CD14-positive monocyte (primary cell): ENCODE data around the gene SLC24A3. TPM values are rescaled to one million over a fixed set of nuclear protein-coding genes. Genes with fewer than 3 reads are reported as not detected.

Experiments used
- DNase-seq, 3 donors: peaks; one replicate each; pipeline ENCODE4 v3.0.0-alpha.2; 2011 to 2022
- H2AFZ ChIP-seq: 2 replicates; pipeline ENCODE4 v1.6.0; 2012; ENCODE audit warnings: mild to moderate bottlenecking, low read depth, low read length, inconsistent platforms; ENCODE audit not compliant: insufficient read depth, poor library complexity, severe bottlenecking
- H3K27ac ChIP-seq, 2 donors: 1 replicate in 1 of 2; 2 replicates in 1 of 2; pipeline ENCODE4 v1.5.1; 2012 to 2013; ENCODE audit warnings: low read length in 2 of 2, control low read depth in 1 of 2, inconsistent platforms in 1 of 2, low read depth in 1 of 2, mild to moderate bottlenecking in 1 of 2
- H3K27me3 ChIP-seq, 2 donors: one replicate each; pipeline versions ENCODE4 v1.6.0 to v1.6.1; 2011 to 2013; ENCODE audit warnings: low read length in 2 of 2; ENCODE audit not compliant: control insufficient read depth in 2 of 2, insufficient read depth in 2 of 2
- H3K36me3 ChIP-seq, 2 donors: replicated peaks in 1 of 2; 1 replicate in 1 of 2; 2 replicates in 1 of 2; pipeline versions ENCODE4 v1.5.1 to v1.6.1; 2012 to 2013; ENCODE audit warnings: low read length in 2 of 2, control low read depth in 1 of 2, inconsistent platforms in 1 of 2, mild to moderate bottlenecking in 1 of 2; ENCODE audit not compliant: insufficient read depth in 2 of 2, control insufficient read depth in 1 of 2
- H3K4me1 ChIP-seq, 2 donors: 1 replicate in 1 of 2; 2 replicates in 1 of 2; pipeline versions ENCODE4 v1.5.1 to v1.6.1; 2012 to 2013; ENCODE audit warnings: low read length in 2 of 2, control low read depth in 1 of 2, inconsistent platforms in 1 of 2, mild to moderate bottlenecking in 1 of 2, moderate library complexity in 1 of 2; ENCODE audit not compliant: insufficient read depth in 2 of 2, control insufficient read depth in 1 of 2
- H3K4me2 ChIP-seq: replicated peaks from 2 replicates; pipeline ENCODE3; 2012; ENCODE audit warnings: low read length, moderate library complexity, mild to moderate bottlenecking; ENCODE audit not compliant: poor library complexity, severe bottlenecking; ENCODE audit errors: extremely low read depth
- H3K4me3 ChIP-seq, 3 experiments: fragments of 200-600 bp in 1 of 3; sonication (generic) in 1 of 3; replicated peaks in 1 of 3; 1 replicate in 2 of 3; 2 replicates in 1 of 3; pipeline ENCODE4 v1.5.1; 2011 to 2013; ENCODE audit warnings: low read length in 3 of 3, mild to moderate bottlenecking in 3 of 3, control low read depth in 2 of 3, low read depth in 2 of 3, inconsistent platforms in 1 of 3, moderate library complexity in 1 of 3
- H3K79me2 ChIP-seq: 2 replicates; pipeline ENCODE4 v1.6.0; 2012; ENCODE audit warnings: mild to moderate bottlenecking, control low read depth, inconsistent platforms, low read length, moderate library complexity; ENCODE audit not compliant: insufficient read depth
- H3K9ac ChIP-seq: 2 replicates; pipeline ENCODE4 v1.6.0; 2017; ENCODE audit warnings: low read length, mild to moderate bottlenecking; ENCODE audit not compliant: insufficient read depth, poor library complexity, severe bottlenecking
- H3K9me3 ChIP-seq, 2 donors: replicated peaks in 1 of 2; 1 replicate in 1 of 2; 2 replicates in 1 of 2; pipeline versions ENCODE4 v1.5.1 to v1.6.1; 2012 to 2013; ENCODE audit warnings: low read length in 2 of 2, control low read depth in 1 of 2; ENCODE audit not compliant: control insufficient read depth in 1 of 2, insufficient read depth in 1 of 2
- H4K20me1 ChIP-seq: 2 replicates; pipeline ENCODE4 v1.6.0; 2012; ENCODE audit warnings: mild to moderate bottlenecking, low read length, control low read depth, moderate library complexity; ENCODE audit not compliant: insufficient read depth
- H3K27ac Mint-ChIP-seq, 7 donors: one replicate each; pipeline ENCODE4 v1.8.0; 2020; ENCODE audit warnings: mild to moderate bottlenecking in 7 of 7, mixed read lengths in 7 of 7, moderate library complexity in 6 of 7, inconsistent platforms in 2 of 7
- H3K27me3 Mint-ChIP-seq, 3 donors: one replicate each; pipeline ENCODE4 v1.8.0; 2021 to 2022; ENCODE audit warnings: low read depth in 3 of 3, mild to moderate bottlenecking in 3 of 3, mixed read lengths in 3 of 3, moderate library complexity in 3 of 3, inconsistent platforms in 1 of 3
- H3K36me3 Mint-ChIP-seq, 2 donors: one replicate each; pipeline ENCODE4 v1.8.0; 2020; ENCODE audit warnings: mixed read lengths in 2 of 2, inconsistent platforms in 1 of 2, mild to moderate bottlenecking in 1 of 2
- H3K4me1 Mint-ChIP-seq: one replicate; pipeline ENCODE4 v1.8.0; 2020; ENCODE audit warnings: mild to moderate bottlenecking, mixed read lengths
- H3K4me3 Mint-ChIP-seq, 2 donors: one replicate each; pipeline ENCODE4 v1.8.0; 2020; ENCODE audit warnings: mild to moderate bottlenecking in 2 of 2, mixed read lengths in 2 of 2, moderate library complexity in 1 of 2
- H3K9me3 Mint-ChIP-seq, 7 donors: one replicate each; pipeline ENCODE4 v1.8.0; 2020 to 2022; ENCODE audit warnings: mixed read lengths in 7 of 7, mild to moderate bottlenecking in 6 of 7, moderate library complexity in 6 of 7, inconsistent platforms in 2 of 7
- WGBS: methylation state at CpG from one replicate; pipeline ENCODE4 v1.1.5; 2013; ENCODE audit warnings: missing lambda C conversion rate; ENCODE audit not compliant: insufficient coverage; 5-methylcytosine and 5-hydroxymethylcytosine counted together
- intact Hi-C, 2 donors: fragments of 100-400 bp; cut with micrococcal nuclease; formaldehyde crosslinking; loops; one replicate each; pipeline versions ENCODE4 v1.15.0 to v1.15.1; 2023
- polyA plus RNA-seq, 3 donors: library from polyadenylated mRNA; depleted of rRNA in 1 of 3; unstranded in 2 of 3; stranded (reverse) in 1 of 3; fragments of 300-500 nt in 2 of 3; fragments of >200 nt in 1 of 3; fragmentation: Illumina TruSeq in 2 of 3; gene quantifications; 1 replicate in 2 of 3; 2 replicates in 1 of 3; pipeline ENCODE4 v1.2.3, GENCODE V29; 2012 to 2021
- TF ChIP-seq, protein P1 (sequence below): fragments of 200-600 bp; IDR thresholded peaks from one replicate; pipeline ENCODE4 v1.8.0; 2022; ENCODE audit warnings: antibody characterized with exemption, mild to moderate bottlenecking

Gene SLC24A3
- polyA plus RNA-seq, 3 donors = 0.04 to 0.08 TPM; not detected in 1

DNA sequence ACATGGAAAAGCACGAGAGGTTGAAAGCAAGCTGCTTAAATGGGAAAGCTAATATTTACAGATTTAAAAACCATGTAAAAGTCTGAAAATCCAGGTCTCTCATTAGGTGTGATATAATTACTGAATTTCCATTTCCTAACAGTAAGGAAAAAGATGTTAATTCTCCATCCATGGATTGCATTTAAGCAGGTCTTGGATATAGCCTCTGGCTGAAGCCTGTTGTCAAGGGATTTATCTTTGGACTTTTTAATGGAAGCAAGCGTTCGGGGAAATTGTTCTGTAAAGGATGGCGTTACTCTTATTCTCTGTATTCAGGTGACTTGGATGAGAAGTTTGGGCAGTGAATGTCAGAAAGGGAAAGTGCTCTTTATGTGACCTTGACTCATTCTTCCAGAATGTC, 233.8 kb downstream of the SLC24A3 start:
- 95% methylated on average over 3 of the region's 4 CpGs for WGBS
- peaks cover 0 to 16% (median 11%) of the 10 kb centered on the region in 7 donors for H3K9me3 Mint-ChIP-seq

DNA sequence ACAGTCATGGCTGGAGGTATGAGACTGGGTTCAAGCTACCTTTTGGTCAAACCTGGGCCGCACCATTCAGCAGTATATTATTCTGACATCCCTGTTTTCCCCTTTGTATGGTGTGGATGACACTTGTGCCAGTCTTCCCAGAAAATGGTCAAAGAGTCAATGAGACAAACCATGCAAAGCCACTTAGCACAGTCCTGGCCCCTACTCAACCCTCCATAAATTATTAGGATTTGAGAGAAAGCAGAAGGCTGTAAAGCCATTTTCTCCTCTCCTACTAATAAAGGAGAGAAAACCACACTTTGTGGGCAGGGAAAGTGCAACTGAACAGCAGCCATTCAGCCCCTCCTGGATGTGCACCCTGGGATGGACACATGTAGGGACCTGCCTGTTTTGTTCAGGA, 236.2 kb downstream of the SLC24A3 start:
- H3K4me3 Mint-ChIP-seq = no peak overlapping the region
- peaks cover 0 to 1% (median 0%) of the 10 kb centered on the region in 3 donors for H3K27me3 Mint-ChIP-seq
- Histone ChIP-seq H3K9ac (no peak overlapping the region), H3K4me3 (no peak overlapping the region), H3K79me2 (no peaks in the 10 kb centered on the region), H4K20me1 (no peaks in the 10 kb centered on the region), H3K9me3 (peaks cover 0 to 3% of the 10 kb centered on the region in 2 donors), H3K4me1 (peaks cover 14 to 20% of the 10 kb centered on the region in 2 donors), H3K27me3 (no peaks in the 10 kb centered on the region), H3K27ac (no peak overlapping the region), H3K4me2 (no peak overlapping the region), H3K36me3 (no peaks in the 10 kb centered on the region), H2AFZ (no peak overlapping the region)
- no peaks in the 10 kb centered on the region for H3K36me3 Mint-ChIP-seq
- TF ChIP-seq, protein P1, sequence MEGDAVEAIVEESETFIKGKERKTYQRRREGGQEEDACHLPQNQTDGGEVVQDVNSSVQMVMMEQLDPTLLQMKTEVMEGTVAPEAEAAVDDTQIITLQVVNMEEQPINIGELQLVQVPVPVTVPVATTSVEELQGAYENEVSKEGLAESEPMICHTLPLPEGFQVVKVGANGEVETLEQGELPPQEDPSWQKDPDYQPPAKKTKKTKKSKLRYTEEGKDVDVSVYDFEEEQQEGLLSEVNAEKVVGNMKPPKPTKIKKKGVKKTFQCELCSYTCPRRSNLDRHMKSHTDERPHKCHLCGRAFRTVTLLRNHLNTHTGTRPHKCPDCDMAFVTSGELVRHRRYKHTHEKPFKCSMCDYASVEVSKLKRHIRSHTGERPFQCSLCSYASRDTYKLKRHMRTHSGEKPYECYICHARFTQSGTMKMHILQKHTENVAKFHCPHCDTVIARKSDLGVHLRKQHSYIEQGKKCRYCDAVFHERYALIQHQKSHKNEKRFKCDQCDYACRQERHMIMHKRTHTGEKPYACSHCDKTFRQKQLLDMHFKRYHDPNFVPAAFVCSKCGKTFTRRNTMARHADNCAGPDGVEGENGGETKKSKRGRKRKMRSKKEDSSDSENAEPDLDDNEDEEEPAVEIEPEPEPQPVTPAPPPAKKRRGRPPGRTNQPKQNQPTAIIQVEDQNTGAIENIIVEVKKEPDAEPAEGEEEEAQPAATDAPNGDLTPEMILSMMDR = no peak
- DNase-seq = no peak
- peaks cover 22% of the 10 kb centered on the region for H3K4me1 Mint-ChIP-seq
- no peak overlapping the region for H3K27ac Mint-ChIP-seq
- intact Hi-C loops = no loop called here
- H3K9me3 Mint-ChIP-seq = peaks cover 0 to 11% (median 6%) of the 10 kb centered on the region in 7 donors
- WGBS = 100% methylated on average over 1 of the region's 1 CpG

More for the DNA sequence above, 233.8 kb downstream of the SLC24A3 start:
- H3K27me3 ChIP-seq = no peaks in the 10 kb centered on the region
- DNase-seq = no peak
- H3K4me1 ChIP-seq = peaks cover 5 to 7% of the 10 kb centered on the region in 2 donors
- intact Hi-C loops = no loop called here
- Mint-ChIP-seq H3K4me1 (peaks cover 8% of the 10 kb centered on the region), H3K27ac (no peak overlapping the region), H3K27me3 (no peaks in the 10 kb centered on the region), H3K4me3 (no peak overlapping the region), H3K36me3 (no peaks in the 10 kb centered on the region)
- no peak overlapping the region for H3K9ac ChIP-seq
- H2AFZ ChIP-seq = no peak overlapping the region
- H3K4me2 ChIP-seq = no peak overlapping the region
- H3K36me3 ChIP-seq = no peaks in the 10 kb centered on the region
- TF ChIP-seq, protein P1 = no peak
- no peaks in the 10 kb centered on the region for H3K79me2 ChIP-seq
- H3K4me3 ChIP-seq = no peak overlapping the region
- no peak overlapping the region for H3K27ac ChIP-seq
- no peaks in the 10 kb centered on the region for H4K20me1 ChIP-seq
- peaks cover 0 to 12% of the 10 kb centered on the region in 2 donors for H3K9me3 ChIP-seq
